Activated T-cell treated with anti-CD3 and anti-CD28 coated beads for 24 hours (primary cell): ENCODE data around the gene DDX5.
A peak's percentile ranks its signal among the peaks of the same experiment; 100 is the strongest.
"Not testable (repeated sequence)": the region's sequence is repeated elsewhere in the genome, so short reads cannot be mapped to it uniquely, and the experiment has no call there.

ENCODE experiments used
- DNase-seq: peaks from one replicate; pipeline ENCODE4 v3.0.0-alpha.2; 2020; ENCODE audit warnings: low read depth

Gene DDX5

GRCh38 chr17:64507413-64507782 is 1.3 kb upstream of the DDX5 start:
- DNase-seq = peak; percentile 22

DNA sequence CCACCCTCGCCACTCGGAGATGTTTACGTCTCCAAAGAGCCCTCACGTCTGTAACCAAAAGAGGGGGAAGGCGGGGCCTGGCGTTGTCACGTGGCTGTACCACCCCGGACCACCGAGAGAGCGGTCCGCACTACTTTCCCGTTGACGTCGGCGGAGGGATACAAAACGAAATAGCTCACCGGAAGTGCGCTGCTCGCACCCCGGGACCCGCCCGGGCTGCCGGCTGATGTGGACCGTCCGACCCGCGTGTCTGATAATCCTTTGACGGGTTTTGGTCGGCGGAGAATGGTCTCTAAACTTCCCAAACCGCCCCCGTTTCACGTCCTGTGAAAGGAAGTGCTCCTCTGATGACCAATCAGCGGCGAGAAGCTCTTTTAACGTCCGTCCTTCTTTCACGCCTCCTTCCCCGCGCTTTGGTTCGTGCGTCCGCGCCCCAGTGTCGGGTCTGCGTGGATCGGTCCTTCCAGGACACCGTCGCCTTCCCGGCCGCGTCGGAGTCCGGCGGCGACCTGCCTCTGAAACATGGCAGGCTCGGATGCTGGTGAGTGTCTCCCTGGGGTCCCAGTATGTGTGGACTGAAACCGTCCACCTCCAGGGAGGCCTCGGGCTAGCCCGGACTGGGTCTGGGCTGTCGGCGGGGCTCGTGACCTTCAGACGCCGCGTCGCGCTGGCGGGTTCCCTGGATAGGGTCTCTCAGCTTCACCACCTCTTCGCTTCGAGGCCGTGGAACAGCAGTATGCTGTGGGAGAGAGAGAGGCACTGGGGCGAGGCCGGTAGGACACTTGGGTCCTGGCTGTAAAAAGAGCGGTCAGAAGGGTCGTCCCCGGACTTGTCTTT is 705 bp upstream of the DDX5 start, which contains the start of gene CEP95:
CEP95 (plus strand) TSS at position 402 of the 837 bp plus-strand sequence; CDS start at position 523, 121 bp downstream.
- peak; percentile 95 for DNase-seq

DNA sequence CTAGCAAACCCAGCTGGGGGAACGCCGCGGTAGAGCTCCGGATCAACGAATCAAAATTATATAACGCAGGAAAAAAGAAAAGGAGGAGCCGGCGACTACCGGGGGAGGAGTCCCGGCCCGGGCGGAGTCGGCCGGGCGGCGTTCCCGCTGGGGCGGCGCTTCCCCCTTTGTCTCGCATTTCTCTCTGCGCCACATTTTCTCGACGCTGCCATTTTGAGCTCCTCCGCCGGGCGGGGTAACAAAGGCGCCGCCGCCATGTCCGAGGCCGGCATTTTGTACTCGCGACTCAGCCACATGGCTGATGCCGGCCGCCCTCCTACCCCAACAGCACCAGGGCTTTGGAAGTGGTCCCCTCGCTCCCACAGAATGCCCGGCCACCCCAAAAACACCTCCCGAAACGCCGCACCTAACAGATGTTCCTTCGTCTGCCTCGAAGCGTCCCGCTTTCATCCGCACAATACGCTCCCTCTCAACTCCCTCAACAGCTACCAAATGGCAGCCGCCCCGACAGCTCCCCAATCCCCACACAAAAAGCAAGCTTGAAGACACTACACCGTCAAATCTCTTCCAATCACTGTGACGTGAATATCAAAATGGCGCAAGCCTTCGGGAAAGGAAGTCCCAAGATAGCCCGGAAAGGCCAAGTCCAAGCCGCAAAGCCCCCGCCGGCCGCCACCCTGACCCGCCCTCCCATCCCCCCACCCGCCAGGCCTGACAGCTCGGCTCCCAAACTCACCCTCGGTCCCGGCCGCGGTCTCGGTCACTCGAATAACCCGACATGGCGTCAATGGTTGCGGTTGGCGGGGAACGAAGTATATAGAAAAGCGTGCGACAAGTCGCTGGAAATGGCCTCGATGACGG is 519 bp downstream of the DDX5 start:
- DNase-seq = peak; percentile 78

DNA sequence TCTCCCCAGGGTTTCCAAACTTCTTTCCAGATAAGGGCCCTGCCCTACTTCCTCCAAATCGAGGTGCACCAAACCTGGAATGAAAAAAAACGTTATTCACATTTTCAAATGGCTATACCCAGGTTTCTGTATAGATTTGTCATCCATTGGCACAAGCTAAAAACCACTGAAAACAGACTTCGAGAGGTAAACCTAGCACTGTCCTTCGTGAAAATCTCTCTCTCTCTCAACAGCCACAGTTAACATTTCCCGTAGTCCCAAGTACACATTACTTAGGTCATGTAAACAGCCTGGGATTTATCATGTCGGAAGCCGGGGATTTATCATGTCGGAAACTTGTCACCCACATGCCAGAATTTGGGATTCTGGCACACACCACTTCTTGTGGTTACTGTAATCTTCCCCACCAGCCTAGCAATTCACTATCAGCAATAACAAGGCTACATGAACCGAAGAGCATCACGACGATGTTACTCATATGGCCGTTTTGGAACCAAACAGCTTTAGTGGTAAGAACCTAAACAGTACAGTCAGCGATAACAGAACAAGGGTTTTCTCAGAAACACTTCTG is 1.2 kb downstream of the DDX5 start:
- no peak for DNase-seq

DNA sequence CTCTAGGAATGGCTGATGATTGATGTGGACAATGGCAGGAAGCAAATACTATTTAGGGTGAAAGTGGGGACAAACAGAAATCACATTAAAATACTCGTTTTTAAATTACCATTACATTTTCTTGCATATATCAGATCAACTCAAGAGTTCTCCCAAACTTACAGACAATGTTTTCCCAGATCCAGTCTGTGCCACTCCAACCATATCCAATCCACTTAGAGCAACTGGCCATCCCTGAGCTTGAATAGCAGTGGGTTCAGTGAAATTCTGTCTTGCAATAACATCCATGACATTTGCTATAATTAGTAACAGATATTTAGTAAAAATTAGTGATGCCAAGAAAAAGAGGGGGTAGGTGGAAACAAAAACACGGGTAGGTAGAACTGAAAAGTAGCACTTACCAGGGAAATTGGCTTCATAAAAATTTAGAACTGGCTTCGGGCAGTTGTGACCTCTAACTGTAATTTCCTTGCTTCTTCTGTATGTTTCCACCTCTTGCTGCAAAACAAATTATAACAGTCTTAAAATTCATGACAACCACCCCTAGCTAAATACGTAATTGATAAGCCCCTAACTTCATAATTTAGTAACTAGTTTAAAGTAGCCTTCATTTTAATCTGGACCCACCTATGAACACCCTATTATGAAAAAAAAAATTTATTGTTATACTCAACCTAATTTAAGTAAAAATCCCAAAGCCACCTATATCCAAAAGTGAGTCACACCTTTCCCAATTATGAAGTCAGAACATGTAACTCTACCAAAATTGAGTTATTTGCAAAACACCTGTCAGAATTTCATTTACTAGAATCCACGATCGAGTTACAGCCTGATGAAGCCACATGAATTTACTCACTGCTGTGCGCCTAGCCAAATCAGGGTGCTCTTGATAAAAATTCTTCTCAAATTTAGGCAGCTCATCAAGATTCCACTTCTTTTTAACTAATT is 2.0 kb downstream of the DDX5 start:
- DNase-seq = no peak

GRCh38 chr17:64503341-64503740 is 2.7 kb downstream of the DDX5 start:
- DNase-seq = no peak

DNA sequence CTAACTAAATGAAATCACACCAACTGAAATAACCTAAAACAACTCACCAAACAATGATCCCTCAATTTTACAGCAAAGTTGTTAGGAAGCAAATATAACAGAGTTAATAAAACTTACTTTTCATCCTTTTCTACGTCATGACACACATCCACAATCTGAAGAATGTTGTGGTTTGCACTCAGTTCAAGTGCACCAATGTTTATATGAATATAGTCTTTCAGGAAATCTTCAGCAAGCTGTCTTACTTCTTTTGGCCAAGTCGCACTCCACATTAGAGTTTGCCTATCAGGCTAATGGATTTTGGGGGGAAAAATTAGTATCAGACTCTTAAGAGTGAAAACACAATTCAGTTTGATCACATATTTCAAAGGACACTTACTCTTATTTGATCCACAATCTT is 3.3 kb downstream of the DDX5 start:
- no peak for DNase-seq

DNA sequence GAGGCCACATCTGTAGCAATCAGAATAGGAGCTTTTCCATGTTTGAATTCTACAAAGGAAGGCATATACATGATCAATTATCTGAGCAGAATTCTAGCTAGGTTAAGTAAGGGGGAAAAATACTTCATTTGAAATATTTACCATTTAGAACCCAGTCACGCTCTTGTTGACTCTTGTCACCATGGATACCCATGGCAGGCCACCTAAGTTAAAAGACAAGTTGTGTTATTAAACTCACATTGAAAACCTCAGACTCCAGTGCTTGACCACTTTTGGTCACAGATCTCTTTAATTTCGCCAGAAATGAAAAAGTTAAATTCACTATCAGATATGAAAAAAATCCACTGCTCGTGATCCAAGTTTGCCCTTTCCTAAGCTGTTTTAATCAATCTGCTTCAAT is 4.1 kb downstream of the DDX5 start:
- no peak for DNase-seq

DNA sequence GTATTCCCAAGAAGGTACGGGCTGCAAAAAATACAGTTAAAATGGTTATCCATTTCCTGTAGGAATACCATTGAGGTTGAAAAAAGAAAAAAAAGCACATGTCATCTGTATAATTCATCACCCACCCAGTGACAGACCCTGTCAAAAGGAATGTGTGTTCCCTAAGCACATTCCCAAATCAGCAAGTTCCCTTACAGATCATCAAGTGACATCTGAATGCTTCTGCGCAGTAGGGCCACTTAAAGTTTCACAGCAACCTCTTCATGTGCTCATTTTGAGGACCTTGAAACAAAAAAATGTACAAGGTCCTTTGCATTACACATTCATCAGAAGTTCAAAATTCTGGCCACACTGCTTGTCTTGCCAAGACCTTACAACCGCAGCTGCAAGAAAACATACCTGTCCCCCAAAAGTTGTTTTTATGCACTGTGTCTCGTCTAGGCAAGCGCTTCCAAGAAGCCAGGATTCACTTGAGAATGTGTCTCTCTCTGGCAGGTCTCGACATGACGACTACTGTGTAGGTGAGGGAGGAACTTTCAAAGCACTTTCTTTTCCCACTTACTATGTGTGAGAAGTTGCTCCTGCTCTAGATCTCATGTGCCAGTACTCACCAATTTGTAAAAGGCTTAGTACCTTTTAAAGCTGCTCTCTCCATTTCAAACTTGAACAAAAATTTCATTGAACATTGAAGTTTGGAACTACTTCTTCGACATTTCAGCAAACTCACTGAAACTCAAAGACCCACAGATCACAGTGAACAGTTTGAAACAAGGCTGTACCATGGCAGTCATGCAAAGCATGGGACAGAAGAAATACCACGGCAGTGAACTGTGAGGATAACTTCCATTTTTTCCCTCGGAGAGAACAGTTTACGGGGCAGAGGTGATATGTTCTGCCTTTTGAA is 5.0 kb downstream of the DDX5 start:
- DNase-seq = no peak

DNA sequence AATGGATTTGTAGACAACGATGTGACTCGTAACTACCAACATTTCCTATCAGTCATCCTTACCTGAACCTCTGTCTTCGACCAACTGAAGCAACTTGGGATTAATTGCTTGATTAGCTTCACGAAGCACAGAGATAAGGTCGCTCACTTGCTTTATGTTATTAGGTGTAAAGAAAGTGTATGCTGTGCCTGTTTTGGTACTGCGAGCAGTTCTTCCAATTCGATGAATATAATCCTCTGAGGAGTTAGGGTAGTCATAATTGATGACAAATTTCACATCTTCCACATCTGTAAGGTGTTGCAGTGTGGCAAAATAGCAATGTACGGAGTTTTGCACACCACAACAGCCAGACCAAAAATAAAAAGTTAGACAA is 5.6 kb downstream of the DDX5 start:
- DNase-seq = no peak

GRCh38 chr17:64499805-64500486 is 6.1 kb downstream of the DDX5 start:
- DNase-seq = no peak

DNA sequence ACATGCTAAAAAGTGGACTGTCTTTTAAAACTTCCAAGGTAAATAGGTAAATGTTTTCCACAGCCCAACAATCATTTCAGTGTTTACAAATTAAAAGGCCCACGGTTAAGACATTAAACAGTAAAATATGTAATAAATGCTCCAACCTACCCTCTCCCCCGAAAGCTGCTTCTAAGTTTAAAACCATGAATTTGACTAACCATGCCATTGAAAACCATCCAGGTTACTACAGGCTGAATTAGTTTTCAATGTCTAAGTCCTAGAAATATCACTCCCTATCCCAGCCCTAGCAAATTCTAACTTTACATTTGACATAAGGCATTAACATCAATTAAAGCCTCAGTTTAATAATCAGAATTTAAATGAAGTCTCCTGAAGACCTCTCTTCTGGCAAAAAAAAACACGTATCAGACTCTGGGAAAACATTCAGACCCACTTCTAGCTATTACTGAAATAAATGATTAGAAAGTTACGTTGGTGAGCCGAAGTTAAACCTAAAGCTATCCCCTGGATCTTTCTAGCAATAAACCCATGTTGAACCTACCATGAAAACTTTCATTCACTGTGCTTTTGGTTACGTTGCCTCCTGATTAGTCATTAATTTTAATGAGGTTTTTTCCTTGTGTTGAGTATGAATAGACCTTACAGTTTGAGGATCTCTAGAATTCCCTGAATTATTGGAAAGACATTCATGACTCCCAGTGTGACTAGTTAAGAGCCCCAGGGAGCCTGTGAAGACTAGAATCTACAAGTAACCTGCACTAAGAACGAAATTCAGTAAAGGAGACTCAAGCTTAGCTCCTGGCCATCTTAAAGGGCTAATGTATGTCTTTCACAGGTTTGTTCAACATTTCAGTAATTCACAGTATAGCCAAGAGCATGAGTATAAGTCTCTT is 7.5 kb downstream of the DDX5 start:
- DNase-seq = no peak

- DNase-seq = peak; percentile 29
Measured at GRCh38 chr17:64497565-64498035, 8.5 kb downstream of the DDX5 start.

- DNase-seq = peak; percentile 92
Measured at GRCh38 chr17:64496786-64497564, 9.1 kb downstream of the DDX5 start, which contains the start of gene POLG2. TSS of gene POLG2 (minus strand) at chr17:64497054. CDS start at chr17:64496968, 86 bp downstream.

- no peak for DNase-seq
Measured at GRCh38 chr17:64496348-64496785, 9.7 kb downstream of the DDX5 start.

- not testable (repeated sequence) for DNase-seq
Measured at GRCh38 chr17:64495300-64495699, 10.8 kb downstream of the DDX5 start.

DNA sequence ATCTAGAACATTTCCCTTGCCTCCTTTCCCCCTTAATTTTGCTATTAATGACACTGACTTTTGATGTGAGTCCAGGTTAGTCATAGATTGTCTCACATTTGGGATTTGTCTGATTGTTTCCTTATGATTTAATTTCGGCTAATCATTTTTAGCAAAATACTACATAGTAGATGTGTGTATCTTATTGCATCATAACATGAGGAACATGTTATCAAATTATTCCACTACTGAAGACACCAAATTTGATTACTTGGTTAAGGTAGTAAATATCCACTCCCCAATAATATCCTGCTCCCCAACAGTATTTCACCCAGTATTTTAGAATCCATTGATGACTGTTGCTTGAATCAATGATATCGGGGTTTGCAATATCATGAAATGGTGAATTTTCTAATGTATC is 12.0 kb downstream of the DDX5 start:
- no peak for DNase-seq
